ENCODE measurements around the gene MAN1C1.

Gene MAN1C1

DNA sequence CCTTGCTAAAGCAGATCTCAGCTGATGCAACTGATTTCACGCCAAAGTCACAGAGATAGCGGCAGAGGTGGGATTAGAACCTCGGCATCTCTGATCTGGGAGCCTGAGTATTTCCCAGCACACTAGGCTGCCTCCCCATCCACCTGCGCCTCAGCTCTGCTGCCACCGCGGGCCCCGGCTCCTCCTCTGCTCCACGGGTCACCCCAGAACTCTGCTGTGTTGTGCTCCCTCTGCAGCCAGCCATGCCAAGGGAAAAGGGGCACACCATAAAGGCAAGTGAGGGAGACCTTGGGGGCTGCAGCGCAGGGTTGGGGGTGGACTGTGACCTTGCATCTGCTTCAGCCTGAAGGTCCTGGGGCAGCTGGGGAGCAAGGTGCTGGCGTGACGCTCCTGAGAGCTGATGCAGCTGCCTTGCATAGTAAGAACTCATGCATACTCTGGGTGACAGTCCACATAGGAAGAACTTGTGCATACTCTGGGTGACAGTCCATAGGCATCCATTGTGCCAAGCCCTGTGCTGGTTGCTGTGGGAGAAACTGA is 68.7 kb downstream of the MAN1C1 start:
- Histone ChIP-seq H3K9ac (ENCODE audit: insufficient read length, low read depth) (peak overlapping the region; percentile 6), H3K4me1 (ENCODE audit: insufficient read depth, insufficient read length) (peaks cover 15% of the 10 kb centered on the region), H3K4me3 (ENCODE audit: insufficient read length, low read depth) (no peak overlapping the region), H3K36me3 (ENCODE audit: insufficient read depth, insufficient read length, low read length) (no peaks in the 10 kb centered on the region), H3K9me3 (ENCODE audit: insufficient read depth, low read length) (no peaks in the 10 kb centered on the region), H3K27me3 (ENCODE audit: insufficient read depth, insufficient read length) (no peaks in the 10 kb centered on the region)
- no peak for DNase-seq (ENCODE audit: low read depth, low spot score)
- TF ChIP-seq YY1 (IDR thresholded peaks at IDR 0.05; ENCODE audit: insufficient read depth, insufficient read length) (no peak), SUZ12 (IDR thresholded peaks at IDR 0.05; ENCODE audit: extremely low read depth, insufficient read depth, insufficient read length) (no peak), ZNF274 (IDR thresholded peaks at IDR 0.05; ENCODE audit: low read depth, low read length) (no peak)

DNA sequence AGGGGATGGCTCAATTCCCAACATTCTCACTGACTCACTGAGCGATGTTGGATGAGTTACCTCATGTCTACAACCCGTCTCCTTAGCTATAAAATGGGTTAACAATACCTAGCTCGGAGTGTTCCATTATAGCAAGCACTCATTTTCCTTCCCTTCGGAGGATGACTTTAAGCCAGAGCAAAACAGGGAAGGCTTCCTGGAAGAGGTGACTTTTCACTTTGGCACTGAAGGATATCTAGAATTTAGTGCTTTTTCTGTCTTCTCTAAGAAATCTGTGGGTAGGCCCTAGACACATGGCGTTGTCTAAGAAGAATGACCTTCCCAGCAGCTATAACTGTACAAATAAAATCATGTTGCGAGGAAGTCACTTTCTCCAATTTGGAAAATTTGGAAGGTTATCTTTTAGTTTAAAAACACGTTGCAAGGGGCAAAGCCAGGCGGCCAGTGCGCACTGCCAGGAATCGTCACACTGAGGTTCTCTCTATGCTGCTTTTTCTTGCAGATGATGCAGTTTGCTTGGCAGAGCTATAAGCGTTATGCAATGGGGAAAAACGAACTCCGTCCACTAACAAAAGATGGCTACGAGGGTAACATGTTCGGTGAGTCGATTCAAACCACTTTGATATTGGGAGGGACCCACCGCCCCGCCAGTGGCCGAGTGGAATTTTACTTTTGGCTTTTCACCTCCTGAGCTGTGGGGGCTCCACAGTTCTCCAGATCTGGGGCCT is 69.5 kb downstream of the MAN1C1 start:
- TF ChIP-seq YY1 (IDR thresholded peaks at IDR 0.05; ENCODE audit: insufficient read depth, insufficient read length): no peak
- no peak for TF ChIP-seq ZNF274 (IDR thresholded peaks at IDR 0.05; ENCODE audit: low read depth, low read length)
- TF ChIP-seq SUZ12 (IDR thresholded peaks at IDR 0.05; ENCODE audit: extremely low read depth, insufficient read depth, insufficient read length): no peak
- no peak overlapping the region for H3K4me3 ChIP-seq (ENCODE audit: insufficient read length, low read depth)
- H3K36me3 ChIP-seq (ENCODE audit: insufficient read depth, insufficient read length, low read length): no peaks in the 10 kb centered on the region
- H3K9ac ChIP-seq (ENCODE audit: insufficient read length, low read depth): no peak overlapping the region
- peaks cover 15% of the 10 kb centered on the region for H3K4me1 ChIP-seq (ENCODE audit: insufficient read depth, insufficient read length)
- no peak for DNase-seq (ENCODE audit: low read depth, low spot score)
- no peaks in the 10 kb centered on the region for H3K9me3 ChIP-seq (ENCODE audit: insufficient read depth, low read length)
- H3K27me3 ChIP-seq (ENCODE audit: insufficient read depth, insufficient read length): no peaks in the 10 kb centered on the region

DNA sequence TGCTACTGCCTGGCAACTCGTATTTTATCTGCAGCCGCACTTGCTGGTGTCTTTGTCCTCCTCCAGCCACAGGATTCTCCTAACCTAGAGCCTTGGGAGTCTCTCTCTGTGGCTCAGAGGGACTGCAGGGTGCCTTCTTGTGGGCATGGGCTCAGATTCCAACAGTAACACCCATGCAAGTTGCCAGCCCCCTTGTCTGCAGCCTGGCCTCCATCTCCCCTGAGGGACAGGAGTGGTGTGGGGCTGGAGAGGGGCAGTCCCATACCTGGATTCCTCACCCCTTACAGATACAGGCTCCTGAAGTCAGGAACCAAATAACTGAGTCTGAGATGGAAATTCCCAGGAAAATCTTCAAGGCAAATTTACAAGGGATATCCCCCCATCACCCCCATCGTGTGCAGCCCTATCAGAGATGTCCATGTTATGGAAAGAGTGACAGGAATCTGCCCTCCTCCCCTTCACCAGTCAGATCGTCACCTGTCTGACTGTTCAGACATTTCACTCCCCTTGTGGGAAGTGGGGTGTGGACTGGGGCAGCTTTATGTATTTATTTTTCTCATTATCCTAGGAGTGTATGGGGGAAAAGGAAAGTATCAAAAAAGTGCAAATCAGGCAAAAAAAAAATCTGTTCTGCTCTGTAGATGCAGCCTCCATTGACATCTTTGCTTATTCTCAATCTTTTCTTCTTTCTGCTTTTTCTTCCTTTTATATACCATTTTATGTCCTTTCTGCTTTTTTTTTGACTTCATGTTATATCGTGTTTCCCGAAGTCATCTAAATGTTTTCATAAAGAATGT is 70.8 kb downstream of the MAN1C1 start:
- Histone ChIP-seq H3K9ac (ENCODE audit: insufficient read length, low read depth) (no peak overlapping the region), H3K4me3 (ENCODE audit: insufficient read length, low read depth) (no peak overlapping the region), H3K9me3 (ENCODE audit: insufficient read depth, low read length) (no peaks in the 10 kb centered on the region), H3K4me1 (ENCODE audit: insufficient read depth, insufficient read length) (peaks cover 15% of the 10 kb centered on the region), H3K27me3 (ENCODE audit: insufficient read depth, insufficient read length) (no peaks in the 10 kb centered on the region), H3K36me3 (ENCODE audit: insufficient read depth, insufficient read length, low read length) (no peaks in the 10 kb centered on the region)
- no peak for DNase-seq (ENCODE audit: low read depth, low spot score)
- TF ChIP-seq ZNF274 (IDR thresholded peaks at IDR 0.05; ENCODE audit: low read depth, low read length): no peak
- TF ChIP-seq SUZ12 (IDR thresholded peaks at IDR 0.05; ENCODE audit: extremely low read depth, insufficient read depth, insufficient read length): no peak
- TF ChIP-seq YY1 (IDR thresholded peaks at IDR 0.05; ENCODE audit: insufficient read depth, insufficient read length): no peak

- H3K36me3 ChIP-seq (ENCODE audit: insufficient read depth, insufficient read length, low read length): no peaks in the 10 kb centered on the region
- H3K9ac ChIP-seq (ENCODE audit: insufficient read length, low read depth): no peak overlapping the region
- TF ChIP-seq ZNF274 (IDR thresholded peaks at IDR 0.05; ENCODE audit: low read depth, low read length) (no peak), YY1 (IDR thresholded peaks at IDR 0.05; ENCODE audit: insufficient read depth, insufficient read length) (no peak), SUZ12 (IDR thresholded peaks at IDR 0.05; ENCODE audit: extremely low read depth, insufficient read depth, insufficient read length) (no peak)
- DNase-seq (ENCODE audit: low read depth, low spot score): no peak
- no peaks in the 10 kb centered on the region for H3K27me3 ChIP-seq (ENCODE audit: insufficient read depth, insufficient read length)
- no peak overlapping the region for H3K4me3 ChIP-seq (ENCODE audit: insufficient read length, low read depth)
- peaks cover 10% of the 10 kb centered on the region for H3K4me1 ChIP-seq (ENCODE audit: insufficient read depth, insufficient read length)
- no peaks in the 10 kb centered on the region for H3K9me3 ChIP-seq (ENCODE audit: insufficient read depth, low read length)
These were observed 72.0 kb downstream of the MAN1C1 start for GRCh38 chr1:25688390-25689119.

- H3K9me3 ChIP-seq (ENCODE audit: insufficient read depth, low read length): no peaks in the 10 kb centered on the region
- TF ChIP-seq YY1 (IDR thresholded peaks at IDR 0.05; ENCODE audit: insufficient read depth, insufficient read length) (no peak), ZNF274 (IDR thresholded peaks at IDR 0.05; ENCODE audit: low read depth, low read length) (no peak), SUZ12 (IDR thresholded peaks at IDR 0.05; ENCODE audit: extremely low read depth, insufficient read depth, insufficient read length) (no peak)
- H3K9ac ChIP-seq (ENCODE audit: insufficient read length, low read depth): peak overlapping the region; percentile 51
- no peak for DNase-seq (ENCODE audit: low read depth, low spot score)
- H3K27me3 ChIP-seq (ENCODE audit: insufficient read depth, insufficient read length): no peaks in the 10 kb centered on the region
- H3K36me3 ChIP-seq (ENCODE audit: insufficient read depth, insufficient read length, low read length): no peaks in the 10 kb centered on the region
- peaks cover 13% of the 10 kb centered on the region for H3K4me1 ChIP-seq (ENCODE audit: insufficient read depth, insufficient read length)
- H3K4me3 ChIP-seq (ENCODE audit: insufficient read length, low read depth): no peak overlapping the region
These were observed 73.2 kb downstream of the MAN1C1 start for GRCh38 chr1:25689686-25690381.

- no peaks in the 10 kb centered on the region for H3K36me3 ChIP-seq (ENCODE audit: insufficient read depth, insufficient read length, low read length)
- H3K4me1 ChIP-seq (ENCODE audit: insufficient read depth, insufficient read length): peaks cover 13% of the 10 kb centered on the region
- DNase-seq (ENCODE audit: low read depth, low spot score): no peak
- no peak overlapping the region for H3K4me3 ChIP-seq (ENCODE audit: insufficient read length, low read depth)
- TF ChIP-seq ZNF274 (IDR thresholded peaks at IDR 0.05; ENCODE audit: low read depth, low read length) (no peak), YY1 (IDR thresholded peaks at IDR 0.05; ENCODE audit: insufficient read depth, insufficient read length) (no peak), SUZ12 (IDR thresholded peaks at IDR 0.05; ENCODE audit: extremely low read depth, insufficient read depth, insufficient read length) (no peak)
- no peaks in the 10 kb centered on the region for H3K9me3 ChIP-seq (ENCODE audit: insufficient read depth, low read length)
- no peaks in the 10 kb centered on the region for H3K27me3 ChIP-seq (ENCODE audit: insufficient read depth, insufficient read length)
- H3K9ac ChIP-seq (ENCODE audit: insufficient read length, low read depth): no peak overlapping the region
These were observed 73.9 kb downstream of the MAN1C1 start for GRCh38 chr1:25690396-25690956.

All from NT2/D1 (cell line).